ENCODE data around the gene TNFRSF17.
"Not testable (repeated sequence)": the region's sequence is repeated elsewhere in the genome, so short reads cannot be mapped to it uniquely, and the experiment has no call there.

DNA sequence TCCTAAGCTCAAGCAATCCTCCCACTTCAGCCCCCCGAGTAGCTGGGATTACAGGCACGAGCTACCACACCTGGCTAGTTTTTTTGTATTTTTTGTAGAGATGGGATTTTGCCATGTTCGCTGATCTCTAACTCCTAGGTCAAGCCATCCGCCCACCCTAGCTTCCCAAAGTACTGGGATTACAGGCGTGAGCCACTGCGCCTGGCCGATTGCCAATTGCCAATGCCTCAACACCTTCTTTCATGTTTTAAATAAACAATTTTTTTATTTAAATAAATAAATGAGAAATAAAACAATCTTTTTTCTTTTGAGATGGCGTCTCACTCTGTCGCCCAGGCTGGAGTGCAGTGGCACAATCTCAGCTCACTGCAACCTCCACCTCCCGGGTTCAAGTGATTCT lies 41.0 kb upstream of the TNFRSF17 start:
- TF ChIP-seq, protein P1, sequence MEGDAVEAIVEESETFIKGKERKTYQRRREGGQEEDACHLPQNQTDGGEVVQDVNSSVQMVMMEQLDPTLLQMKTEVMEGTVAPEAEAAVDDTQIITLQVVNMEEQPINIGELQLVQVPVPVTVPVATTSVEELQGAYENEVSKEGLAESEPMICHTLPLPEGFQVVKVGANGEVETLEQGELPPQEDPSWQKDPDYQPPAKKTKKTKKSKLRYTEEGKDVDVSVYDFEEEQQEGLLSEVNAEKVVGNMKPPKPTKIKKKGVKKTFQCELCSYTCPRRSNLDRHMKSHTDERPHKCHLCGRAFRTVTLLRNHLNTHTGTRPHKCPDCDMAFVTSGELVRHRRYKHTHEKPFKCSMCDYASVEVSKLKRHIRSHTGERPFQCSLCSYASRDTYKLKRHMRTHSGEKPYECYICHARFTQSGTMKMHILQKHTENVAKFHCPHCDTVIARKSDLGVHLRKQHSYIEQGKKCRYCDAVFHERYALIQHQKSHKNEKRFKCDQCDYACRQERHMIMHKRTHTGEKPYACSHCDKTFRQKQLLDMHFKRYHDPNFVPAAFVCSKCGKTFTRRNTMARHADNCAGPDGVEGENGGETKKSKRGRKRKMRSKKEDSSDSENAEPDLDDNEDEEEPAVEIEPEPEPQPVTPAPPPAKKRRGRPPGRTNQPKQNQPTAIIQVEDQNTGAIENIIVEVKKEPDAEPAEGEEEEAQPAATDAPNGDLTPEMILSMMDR (IDR thresholded peaks at IDR 0.05): not testable (repeated sequence)
- TF ChIP-seq EZH2, EZH2phosphoT487 (IDR thresholded peaks at IDR 0.05): not testable (repeated sequence)
